Caco-2 (cell line): ENCODE measurements around the gene CRTC1. TPM values are rescaled to one million over a fixed set of nuclear protein-coding genes. Genes with fewer than 3 reads are reported as not detected.

ENCODE experiments used
- BruUV-seq: library from RNA; stranded (reverse); fragments of 400-500 nt; replicated peaks from 2 replicates; lab custom pipeline; 2021; lab: Mats Ljungman, UMichigan
- CTCF ChIA-PET: fragments of 300-600 bp; sonication (Branson Sonifier 250); formaldehyde crosslinking; loops from one replicate; lab custom pipeline; 2022; ENCODE audit warnings: antibody characterized with exemption; lab: Charles Lee
- POLR2A ChIA-PET: fragments of 300-600 bp; sonication (Branson Sonifier 250); formaldehyde crosslinking; loops from one replicate; lab custom pipeline; 2022; ENCODE audit warnings: antibody characterized with exemption; lab: Charles Lee
- DNase-seq, 2 experiments: peaks; one replicate each; pipeline versions ENCODE4 v3.0.0 to v3.0.0-alpha.2; 2020 to 2022
- H3K27me3 ChIP-seq: replicated peaks from 2 replicates; pipeline ENCODE4 v1.6.0; 2011; ENCODE audit warnings: low read length; ENCODE audit not compliant: control insufficient read depth, insufficient read depth
- H3K36me3 ChIP-seq: 2 replicates; pipeline ENCODE4 v1.5.1; 2011; ENCODE audit warnings: low read length; ENCODE audit not compliant: control insufficient read depth, insufficient read depth
- H3K4me1 ChIP-seq: fragments of 250-450 bp; sonication (Bioruptor Pico); 2 replicates; pipeline ENCODE4 v1.5.1; 2020; ENCODE audit warnings: mild to moderate bottlenecking
- H3K4me3 ChIP-seq: 2 replicates; pipeline ENCODE4 v1.5.1; 2011; ENCODE audit warnings: low read depth, mild to moderate bottlenecking, control low read depth, low read length
- H3K9me3 ChIP-seq: fragments of 250-450 bp; sonication (Bioruptor Pico); 2 replicates; pipeline ENCODE4 v1.5.1; 2020; ENCODE audit warnings: mild to moderate bottlenecking, moderate library complexity
- H3K27ac Mint-ChIP-seq: one replicate; pipeline ENCODE4 v1.8.0; 2022; ENCODE audit warnings: mixed read lengths; ENCODE audit not compliant: unreplicated experiment
- H3K27me3 Mint-ChIP-seq: one replicate; pipeline ENCODE4 v1.8.0; 2022; ENCODE audit warnings: mixed read lengths; ENCODE audit not compliant: insufficient read depth, unreplicated experiment
- H3K36me3 Mint-ChIP-seq: one replicate; pipeline ENCODE4 v1.8.0; 2022; ENCODE audit warnings: mild to moderate bottlenecking, mixed read lengths; ENCODE audit not compliant: insufficient read depth, unreplicated experiment
- H3K4me1 Mint-ChIP-seq: one replicate; pipeline ENCODE4 v1.8.0; 2022; ENCODE audit warnings: low read depth, mixed read lengths; ENCODE audit not compliant: unreplicated experiment
- H3K4me3 Mint-ChIP-seq: one replicate; pipeline ENCODE4 v1.8.0; 2022; ENCODE audit warnings: mild to moderate bottlenecking, moderate library complexity, mixed read lengths; ENCODE audit not compliant: unreplicated experiment
- H3K9me3 Mint-ChIP-seq: one replicate; pipeline ENCODE4 v1.8.0; 2022; ENCODE audit warnings: mixed read lengths; ENCODE audit not compliant: unreplicated experiment
- intact Hi-C: fragments of 100-400 bp; cut with micrococcal nuclease; formaldehyde crosslinking; loops from one replicate; pipeline ENCODE4 v1.10.0; 2022; ENCODE audit not compliant: unreplicated experiment
- total RNA-seq: library from RNA; stranded (reverse); gene quantifications from 2 replicates; pipeline ENCODE4 v1.2.3, GENCODE V29; 2022
- TF ChIP-seq, protein P1 (sequence below), 2 experiments: fragments of 200-600 bp in 1 of 2; IDR thresholded peaks; 1 replicate in 1 of 2; 2 replicates in 1 of 2; pipeline versions ENCODE4 v1.5.1 to v1.8.0; 2011 to 2022; ENCODE audit warnings: antibody characterized with exemption in 1 of 2, control low read depth in 1 of 2, inconsistent platforms in 1 of 2, low read depth in 1 of 2, low read length in 1 of 2, mild to moderate bottlenecking in 1 of 2, moderate library complexity in 1 of 2; ENCODE audit not compliant: insufficient read depth in 1 of 2, severe bottlenecking in 1 of 2, unreplicated experiment in 1 of 2

CRTC1 gene
- total RNA-seq, 1 experiment from 2014 or later, result 13.8 TPM

DNA sequence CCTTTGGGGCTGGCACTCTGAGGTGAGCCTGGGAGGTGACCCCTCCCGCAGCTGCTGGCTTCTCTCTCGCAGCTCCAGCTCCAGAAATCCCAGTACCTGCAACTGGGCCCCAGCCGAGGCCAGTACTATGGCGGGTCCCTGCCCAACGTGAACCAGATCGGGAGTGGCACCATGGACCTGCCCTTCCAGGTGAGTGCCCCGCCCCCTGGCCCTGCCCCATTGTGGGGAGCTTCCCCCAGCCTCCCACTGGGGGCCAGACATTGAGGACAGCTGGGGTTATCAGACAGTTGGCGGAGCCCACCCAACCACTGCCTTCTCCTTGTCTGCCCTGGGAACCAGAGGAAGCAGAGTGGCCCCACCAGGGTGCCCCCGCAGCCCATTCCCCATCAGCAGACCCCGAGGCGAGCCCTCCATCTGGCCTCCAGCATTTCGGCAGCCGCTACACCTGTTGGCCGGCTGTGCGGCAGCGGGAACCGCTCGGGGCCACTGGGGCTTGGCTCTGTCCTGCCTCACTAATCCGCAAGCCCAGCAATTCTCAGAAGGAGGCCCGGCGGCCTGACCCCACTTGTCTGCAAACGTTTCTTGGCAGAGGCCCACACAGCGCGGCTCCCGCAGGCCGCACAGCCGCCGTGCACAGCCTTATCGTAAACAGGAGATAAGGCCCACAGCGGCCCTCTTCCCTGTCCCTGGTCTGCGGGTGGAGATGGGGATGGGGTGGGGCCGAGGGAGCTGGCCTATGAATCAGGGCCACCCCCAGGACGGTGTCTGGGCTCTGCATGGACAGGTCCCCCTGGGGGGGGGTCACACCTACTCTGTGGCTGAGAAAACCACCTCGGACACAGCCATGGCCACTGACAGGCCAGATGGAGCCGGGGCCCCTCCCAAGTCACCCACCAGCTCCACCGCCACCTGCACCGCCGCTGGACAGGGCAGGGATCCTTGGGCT, 59.6 kb downstream of the CRTC1 start:
- CTCF ChIA-PET, result interaction anchor here (0.5 to 0.8 kb wide), 2 partner anchors 28 to 148 kb away, joined by 3 read pairs; no protein-coding TSS in a partner anchor
- TF ChIP-seq, protein P1, sequence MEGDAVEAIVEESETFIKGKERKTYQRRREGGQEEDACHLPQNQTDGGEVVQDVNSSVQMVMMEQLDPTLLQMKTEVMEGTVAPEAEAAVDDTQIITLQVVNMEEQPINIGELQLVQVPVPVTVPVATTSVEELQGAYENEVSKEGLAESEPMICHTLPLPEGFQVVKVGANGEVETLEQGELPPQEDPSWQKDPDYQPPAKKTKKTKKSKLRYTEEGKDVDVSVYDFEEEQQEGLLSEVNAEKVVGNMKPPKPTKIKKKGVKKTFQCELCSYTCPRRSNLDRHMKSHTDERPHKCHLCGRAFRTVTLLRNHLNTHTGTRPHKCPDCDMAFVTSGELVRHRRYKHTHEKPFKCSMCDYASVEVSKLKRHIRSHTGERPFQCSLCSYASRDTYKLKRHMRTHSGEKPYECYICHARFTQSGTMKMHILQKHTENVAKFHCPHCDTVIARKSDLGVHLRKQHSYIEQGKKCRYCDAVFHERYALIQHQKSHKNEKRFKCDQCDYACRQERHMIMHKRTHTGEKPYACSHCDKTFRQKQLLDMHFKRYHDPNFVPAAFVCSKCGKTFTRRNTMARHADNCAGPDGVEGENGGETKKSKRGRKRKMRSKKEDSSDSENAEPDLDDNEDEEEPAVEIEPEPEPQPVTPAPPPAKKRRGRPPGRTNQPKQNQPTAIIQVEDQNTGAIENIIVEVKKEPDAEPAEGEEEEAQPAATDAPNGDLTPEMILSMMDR (IDR thresholded peaks at IDR 0.05; ENCODE audit: insufficient read depth in 1 of 2, low read depth in 1 of 2, low read length in 1 of 2, severe bottlenecking in 1 of 2, unreplicated experiment in 1 of 2), result no peak

DNA sequence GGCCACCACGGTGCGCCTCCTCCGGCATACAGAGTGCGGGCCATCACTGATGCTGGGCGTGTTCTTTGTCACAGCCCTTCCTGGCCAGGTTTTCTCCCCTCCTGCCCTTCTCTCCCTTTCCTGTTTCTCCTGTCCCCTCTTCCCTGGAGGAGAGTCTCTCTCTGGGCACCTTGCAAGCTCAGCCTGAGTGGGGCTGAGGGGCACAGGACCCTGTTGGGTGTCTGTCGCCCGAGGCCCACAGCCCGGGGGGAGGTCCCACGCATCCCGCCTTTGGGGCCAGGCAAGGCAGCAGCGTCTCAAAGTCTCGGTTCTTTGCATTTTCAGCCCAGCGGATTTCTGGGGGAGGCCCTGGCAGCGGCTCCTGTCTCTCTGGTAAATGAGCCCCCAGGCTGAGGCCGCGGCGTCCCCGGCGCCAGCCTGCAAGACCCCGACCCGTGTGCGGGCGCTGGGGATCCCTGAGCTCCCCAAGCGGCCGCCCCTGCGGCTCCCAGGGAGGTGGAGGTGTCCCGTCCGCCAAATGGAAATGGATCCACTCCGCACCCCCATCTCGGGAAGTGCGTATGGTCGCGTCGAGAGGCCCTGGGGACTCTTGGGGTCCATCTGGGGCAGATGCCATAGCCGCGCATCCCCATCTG, 60.4 kb downstream of the CRTC1 start:
- POLR2A ChIA-PET, result no interaction called here
- H3K4me1 Mint-ChIP-seq, result peaks cover 15% of the 10 kb centered on the region
- H3K4me1 ChIP-seq, result peaks cover 50% of the 10 kb centered on the region

More for the DNA sequence above, 59.6 kb downstream of the CRTC1 start:
- H3K4me1 ChIP-seq, result peaks cover 58% of the 10 kb centered on the region
- Mint-ChIP-seq H3K4me1 (peaks cover 15% of the 10 kb centered on the region), H3K27ac (peak overlapping the region; percentile 73), H3K9me3 (no peaks in the 10 kb centered on the region), H3K36me3 (peaks cover 12% of the 10 kb centered on the region), H3K4me3 (no peak overlapping the region), H3K27me3 (no peaks in the 10 kb centered on the region)
- intact Hi-C loops, result no loop called here
- no peaks in the 10 kb centered on the region for H3K36me3 ChIP-seq
- POLR2A ChIA-PET, result no interaction called here
- H3K27me3 ChIP-seq, result no peaks in the 10 kb centered on the region
- no peak overlapping the region for H3K4me3 ChIP-seq
- DNase-seq, result peak; percentile 47 to 72
- no peaks in the 10 kb centered on the region for H3K9me3 ChIP-seq
- BruUV-seq, result no TSS peak

More for the DNA sequence above, 60.4 kb downstream of the CRTC1 start:
- TF ChIP-seq, protein P1 (IDR thresholded peaks at IDR 0.05; ENCODE audit: insufficient read depth in 1 of 2, low read depth in 1 of 2, low read length in 1 of 2, severe bottlenecking in 1 of 2, unreplicated experiment in 1 of 2), result no peak
- Mint-ChIP-seq H3K4me3 (no peak overlapping the region), H3K27ac (peak overlapping the region; percentile 73), H3K36me3 (peaks cover 12% of the 10 kb centered on the region), H3K9me3 (no peaks in the 10 kb centered on the region), H3K27me3 (no peaks in the 10 kb centered on the region)
- Histone ChIP-seq H3K4me3 (no peak overlapping the region), H3K27me3 (no peaks in the 10 kb centered on the region), H3K36me3 (no peaks in the 10 kb centered on the region), H3K9me3 (no peaks in the 10 kb centered on the region)
- intact Hi-C loops, result no loop called here
- CTCF ChIA-PET, result no interaction called here
- no peak for DNase-seq
- no TSS peak for BruUV-seq
